HG02981 (cell line): ENCODE data around the gene MOSPD3.
"Not testable (repeated sequence)": the region's sequence is repeated elsewhere in the genome, so short reads cannot be mapped to it uniquely, and the experiment has no call there.

Experiments used
- ATAC-seq: cut with Tn5 transposase; IDR thresholded peaks from one replicate; pipeline ENCODE4 v1.9.1; 2021; ENCODE audit warnings: mild to moderate bottlenecking, moderate library complexity; ENCODE audit not compliant: unreplicated experiment

The MOSPD3 gene

DNA sequence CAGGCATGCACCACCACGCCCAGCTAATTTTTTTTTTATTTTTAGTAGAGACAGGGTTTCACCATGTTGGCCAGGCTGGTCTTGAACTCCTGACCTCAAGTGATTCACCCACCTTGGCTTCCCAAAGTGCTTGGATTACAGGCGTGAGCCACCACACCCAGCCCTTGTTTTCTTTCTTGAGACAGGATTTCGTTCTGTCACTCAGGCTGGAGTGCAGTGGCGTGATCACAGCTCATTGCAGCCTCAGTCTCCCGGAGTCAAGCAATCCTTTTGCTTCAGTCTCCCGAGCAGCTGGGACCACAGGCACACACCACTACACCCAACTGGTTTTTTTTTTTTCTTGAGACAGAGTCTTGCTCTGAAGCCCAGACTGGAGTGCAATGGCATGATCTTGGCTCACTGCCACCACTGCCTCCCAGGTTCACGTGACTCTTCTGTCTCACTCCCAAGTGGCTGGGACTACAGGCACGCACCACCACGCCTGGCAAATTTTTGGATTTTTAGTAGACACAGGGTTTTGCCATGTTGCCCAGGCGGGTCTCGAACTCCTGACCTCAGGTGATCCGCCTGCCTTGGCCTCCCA, 49.9 kb downstream of the MOSPD3 start:
- not testable (repeated sequence) for ATAC-seq
